ENCODE data around the gene ADAM12. TPM values are rescaled to one million over a fixed set of nuclear protein-coding genes. Genes with fewer than 3 reads are reported as not detected.

The ADAM12 gene
- polyA plus RNA-seq, 3 donors, result 0.05 TPM; not detected in 2

DNA sequence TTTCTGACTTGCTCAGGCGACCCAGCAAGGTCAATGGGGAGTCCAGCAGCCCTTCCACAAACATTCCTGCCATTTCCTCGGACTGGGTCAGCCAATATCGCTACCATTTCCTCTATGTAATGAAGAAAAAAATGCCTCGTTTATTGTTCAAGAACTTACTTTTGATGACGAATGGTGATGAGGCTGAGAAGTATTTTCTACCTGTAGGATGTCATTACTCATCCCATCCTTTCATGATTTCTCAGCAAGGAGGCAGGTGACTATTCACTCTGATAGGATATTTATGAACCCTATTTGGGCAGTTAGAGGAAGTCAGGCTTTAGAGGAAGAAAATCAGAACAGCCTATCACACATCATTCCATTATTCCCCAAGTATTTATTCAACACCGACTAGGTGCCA lies 313.3 kb downstream of the ADAM12 start:
- Mint-ChIP-seq H3K9me3 (peaks cover 0 to 5% (median 0%) of the 10 kb centered on the region in 7 donors), H3K4me3 (no peak overlapping the region), H3K27me3 (ENCODE audit: low read depth in 3 of 3) (peaks cover 2 to 11% (median 2%) of the 10 kb centered on the region in 3 donors), H3K4me1 (peaks cover 1% of the 10 kb centered on the region), H3K36me3 (no peaks in the 10 kb centered on the region), H3K27ac (peak overlapping the region in 1 of 7 donors; percentile 38)
- Histone ChIP-seq H3K9me3 (replicated peaks in 1 of 2; ENCODE audit: control insufficient read depth in 1 of 2, insufficient read depth in 1 of 2, low read length in 2 of 2) (no peaks in the 10 kb centered on the region), H2AFZ (ENCODE audit: insufficient read depth, low read depth, low read length, poor library complexity, severe bottlenecking) (no peak overlapping the region), H3K4me2 (replicated peaks; ENCODE audit: extremely low read depth, low read length, poor library complexity, severe bottlenecking) (no peak overlapping the region), H3K36me3 (replicated peaks in 1 of 2; ENCODE audit: control insufficient read depth in 1 of 2, insufficient read depth in 2 of 2, low read length in 2 of 2) (no peaks in the 10 kb centered on the region), H3K27ac (ENCODE audit: low read depth in 1 of 2, low read length in 2 of 2) (no peak overlapping the region), H3K9ac (ENCODE audit: insufficient read depth, low read length, poor library complexity, severe bottlenecking) (no peak overlapping the region), H4K20me1 (ENCODE audit: insufficient read depth, low read length) (no peaks in the 10 kb centered on the region), H3K79me2 (ENCODE audit: insufficient read depth, low read length) (no peaks in the 10 kb centered on the region), H3K27me3 (ENCODE audit: control insufficient read depth in 2 of 2, insufficient read depth in 2 of 2, low read length in 2 of 2) (peaks cover 0 to 3% of the 10 kb centered on the region in 2 donors), H3K4me1 (ENCODE audit: control insufficient read depth in 1 of 2, insufficient read depth in 2 of 2, low read length in 2 of 2) (no peaks in the 10 kb centered on the region), H3K4me3 (replicated peaks in 1 of 3; ENCODE audit: low read depth in 2 of 3, low read length in 3 of 3) (no peak overlapping the region)
- intact Hi-C loops (cut with micrococcal nuclease), result no loop called here
- no peak for DNase-seq
- TF ChIP-seq, protein P1, sequence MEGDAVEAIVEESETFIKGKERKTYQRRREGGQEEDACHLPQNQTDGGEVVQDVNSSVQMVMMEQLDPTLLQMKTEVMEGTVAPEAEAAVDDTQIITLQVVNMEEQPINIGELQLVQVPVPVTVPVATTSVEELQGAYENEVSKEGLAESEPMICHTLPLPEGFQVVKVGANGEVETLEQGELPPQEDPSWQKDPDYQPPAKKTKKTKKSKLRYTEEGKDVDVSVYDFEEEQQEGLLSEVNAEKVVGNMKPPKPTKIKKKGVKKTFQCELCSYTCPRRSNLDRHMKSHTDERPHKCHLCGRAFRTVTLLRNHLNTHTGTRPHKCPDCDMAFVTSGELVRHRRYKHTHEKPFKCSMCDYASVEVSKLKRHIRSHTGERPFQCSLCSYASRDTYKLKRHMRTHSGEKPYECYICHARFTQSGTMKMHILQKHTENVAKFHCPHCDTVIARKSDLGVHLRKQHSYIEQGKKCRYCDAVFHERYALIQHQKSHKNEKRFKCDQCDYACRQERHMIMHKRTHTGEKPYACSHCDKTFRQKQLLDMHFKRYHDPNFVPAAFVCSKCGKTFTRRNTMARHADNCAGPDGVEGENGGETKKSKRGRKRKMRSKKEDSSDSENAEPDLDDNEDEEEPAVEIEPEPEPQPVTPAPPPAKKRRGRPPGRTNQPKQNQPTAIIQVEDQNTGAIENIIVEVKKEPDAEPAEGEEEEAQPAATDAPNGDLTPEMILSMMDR (IDR thresholded peaks at IDR 0.05), result no peak
- 67% methylated on average over 1 of the region's 6 CpGs for WGBS (ENCODE audit: insufficient coverage)

DNA sequence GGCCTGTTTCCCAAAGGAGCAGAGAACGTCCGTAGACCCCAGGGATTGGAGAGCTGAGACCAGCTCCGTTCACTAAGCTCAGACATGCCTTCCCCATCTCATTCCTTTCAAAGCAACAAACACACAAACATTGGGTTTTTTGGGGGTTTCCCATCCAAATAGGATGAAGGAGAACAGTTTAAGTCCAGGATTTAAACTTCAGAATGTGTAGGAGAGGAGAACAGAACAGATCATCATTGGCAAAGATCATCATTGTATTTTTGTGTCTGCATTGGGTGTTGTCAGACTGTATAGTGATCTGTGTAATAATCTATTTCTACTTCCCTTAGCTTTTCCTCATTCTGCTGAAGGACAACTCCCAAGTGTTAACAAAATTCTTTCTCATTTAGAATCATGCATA lies 314.0 kb downstream of the ADAM12 start:
- WGBS (ENCODE audit: insufficient coverage), result no CpG with 5 or more reads among the region's 3 CpGs
- intact Hi-C loops (cut with micrococcal nuclease), result no loop called here
- no peaks in the 10 kb centered on the region for H3K9me3 ChIP-seq (replicated peaks in 1 of 2; ENCODE audit: control insufficient read depth in 1 of 2, insufficient read depth in 1 of 2, low read length in 2 of 2)
- H3K36me3 ChIP-seq (replicated peaks in 1 of 2; ENCODE audit: control insufficient read depth in 1 of 2, insufficient read depth in 2 of 2, low read length in 2 of 2), result no peaks in the 10 kb centered on the region
- H3K79me2 ChIP-seq (ENCODE audit: insufficient read depth, low read length), result no peaks in the 10 kb centered on the region
- Mint-ChIP-seq H3K27ac (peak overlapping the region in 1 of 7 donors; percentile 38), H3K27me3 (ENCODE audit: low read depth in 3 of 3) (peaks cover 5 to 11% (median 6%) of the 10 kb centered on the region in 3 donors), H3K4me3 (no peak overlapping the region), H3K4me1 (peaks cover 1% of the 10 kb centered on the region), H3K9me3 (peaks cover 0 to 5% (median 0%) of the 10 kb centered on the region in 7 donors), H3K36me3 (no peaks in the 10 kb centered on the region)
- H3K27ac ChIP-seq (ENCODE audit: low read depth in 1 of 2, low read length in 2 of 2), result no peak overlapping the region
- no peak for DNase-seq
- H3K9ac ChIP-seq (ENCODE audit: insufficient read depth, low read length, poor library complexity, severe bottlenecking), result no peak overlapping the region
- H4K20me1 ChIP-seq (ENCODE audit: insufficient read depth, low read length), result no peaks in the 10 kb centered on the region
- no peak overlapping the region for H2AFZ ChIP-seq (ENCODE audit: insufficient read depth, low read depth, low read length, poor library complexity, severe bottlenecking)
- H3K4me2 ChIP-seq (replicated peaks; ENCODE audit: extremely low read depth, low read length, poor library complexity, severe bottlenecking), result no peak overlapping the region
- TF ChIP-seq, protein P1 (IDR thresholded peaks at IDR 0.05), result no peak
- peaks cover 0 to 3% of the 10 kb centered on the region in 2 donors for H3K27me3 ChIP-seq (ENCODE audit: control insufficient read depth in 2 of 2, insufficient read depth in 2 of 2, low read length in 2 of 2)
- no peak overlapping the region for H3K4me3 ChIP-seq (replicated peaks in 1 of 3; ENCODE audit: low read depth in 2 of 3, low read length in 3 of 3)
- H3K4me1 ChIP-seq (ENCODE audit: control insufficient read depth in 1 of 2, insufficient read depth in 2 of 2, low read length in 2 of 2), result no peaks in the 10 kb centered on the region
